CD4-positive, alpha-beta T cell (primary cell): ENCODE data around the gene ELK4. TPM values are rescaled to one million over a fixed set of nuclear protein-coding genes. Genes with fewer than 3 reads are reported as not detected.
A peak's percentile ranks its signal among the peaks of the same experiment; 100 is the strongest.

Experiments
- ATAC-seq: fragments of 200-7000 bp; cut with Tn5 transposase; one replicate; pipeline ENCODE4 v1.10.0; 2022; ENCODE audit warnings: mild to moderate bottlenecking; ENCODE audit not compliant: poor library complexity
- CTCF ChIA-PET: fragments of 350-600 bp; sonication (Branson Sonifier 250); formaldehyde crosslinking; loops from one replicate; lab custom pipeline; 2021; ENCODE audit warnings: antibody characterized with exemption, inconsistent platforms; lab: Charles Lee
- POLR2A ChIA-PET: fragments of 350-600 bp; sonication (Branson Sonifier 250); formaldehyde crosslinking; loops from one replicate; lab custom pipeline; 2021; ENCODE audit warnings: antibody characterized with exemption, inconsistent platforms; lab: Charles Lee
- DNase-seq, 14 experiments: peaks; one replicate each; pipeline ENCODE4 v3.0.0-alpha.2; 2013 to 2020; ENCODE audit warnings: mixed read lengths in 2 of 14
- H3K27ac ChIP-seq, 2 donors: one replicate each; pipeline versions ENCODE4 v1.5.1 to v1.7.0; 2013; ENCODE audit warnings: low read length in 2 of 2, low read depth in 1 of 2, mild to moderate bottlenecking in 1 of 2
- H3K27me3 ChIP-seq, 2 experiments: 1 replicate in 1 of 2; 2 replicates in 1 of 2; pipeline versions ENCODE4 v1.6.1 to v1.7.0; 2013; ENCODE audit warnings: low read length in 2 of 2, control low read depth in 1 of 2, mild to moderate bottlenecking in 1 of 2, moderate library complexity in 1 of 2; ENCODE audit not compliant: insufficient read depth in 2 of 2, control insufficient read depth in 1 of 2
- H3K36me3 ChIP-seq: one replicate; pipeline ENCODE4 v1.6.1; 2013; ENCODE audit warnings: low read length, control low read depth; ENCODE audit not compliant: insufficient read depth
- H3K4me1 ChIP-seq: one replicate; pipeline ENCODE4 v1.6.1; 2013; ENCODE audit warnings: low read length, control low read depth; ENCODE audit not compliant: insufficient read depth
- H3K4me3 ChIP-seq: one replicate; pipeline ENCODE4 v1.5.1; 2013; ENCODE audit warnings: mild to moderate bottlenecking, low read length, moderate library complexity
- H3K9me3 ChIP-seq, 2 experiments: 1 replicate in 1 of 2; 2 replicates in 1 of 2; pipeline versions ENCODE4 v1.6.1 to v1.7.0; 2013; ENCODE audit warnings: low read length in 2 of 2, mild to moderate bottlenecking in 2 of 2, control low read depth in 1 of 2, moderate library complexity in 1 of 2; ENCODE audit not compliant: control insufficient read depth in 1 of 2, insufficient read depth in 1 of 2
- H3K27ac Mint-ChIP-seq: one replicate; pipeline ENCODE4 v1.8.0; 2020; ENCODE audit warnings: mixed read lengths
- H3K27me3 Mint-ChIP-seq: one replicate; pipeline ENCODE4 v1.8.0; 2021; ENCODE audit warnings: mixed read lengths
- H3K36me3 Mint-ChIP-seq: one replicate; pipeline ENCODE4 v1.8.0; 2021; ENCODE audit warnings: low read depth, mixed read lengths
- H3K4me1 Mint-ChIP-seq: one replicate; pipeline ENCODE4 v1.8.0; 2021; ENCODE audit warnings: low read depth, mixed read lengths
- H3K4me3 Mint-ChIP-seq: one replicate; pipeline ENCODE4 v1.8.0; 2020; ENCODE audit warnings: mild to moderate bottlenecking, mixed read lengths
- H3K9me3 Mint-ChIP-seq: one replicate; pipeline ENCODE4 v1.8.0; 2020; ENCODE audit warnings: mixed read lengths
- intact Hi-C, 2 experiments: fragments of 100-400 bp; cut with DNase I in 1 of 2; cut with micrococcal nuclease in 1 of 2; formaldehyde crosslinking; loops; one replicate each; pipeline versions ENCODE4 v1.15.1 to v1.9.0; 2023 to 2025; cut with DNase I, micrococcal nuclease
- total RNA-seq, 174 experiments: library from RNA in 2 of 174; stranded (reverse) in 2 of 174; gene quantifications; one replicate each; pipeline ENCODE4 v1.2.3 and lab custom pipeline; 2021 to 2026
- TF ChIP-seq, protein P1 (sequence below): fragments of 200-600 bp; IDR thresholded peaks from one replicate; pipeline ENCODE4 v1.8.0; 2022; ENCODE audit warnings: antibody characterized with exemption, mild to moderate bottlenecking

The ELK4 gene
- total RNA-seq, 2 experiments from 2014 or later = 145 to 154 TPM

GRCh38 chr1:205615789-205616188 is 16.0 kb downstream of the ELK4 start:
- no peaks in the 10 kb centered on the region for H3K27me3 Mint-ChIP-seq
- no peaks in the 10 kb centered on the region for H3K9me3 ChIP-seq
- intact Hi-C loops = no loop called here
- DNase-seq (no peak), ATAC-seq (no peak)
- peaks cover 57% of the 10 kb centered on the region for H3K4me1 Mint-ChIP-seq
- CTCF ChIA-PET = interaction anchor here (1.0 to 2.2 kb wide), 2 partner anchors 16 to 24 kb away, joined by 3 to 8 read pairs; partner anchors contain the start of gene ELK4
- no peaks in the 10 kb centered on the region for H3K9me3 Mint-ChIP-seq
- H3K4me3 ChIP-seq = no peak overlapping the region
- TF ChIP-seq, protein P1, sequence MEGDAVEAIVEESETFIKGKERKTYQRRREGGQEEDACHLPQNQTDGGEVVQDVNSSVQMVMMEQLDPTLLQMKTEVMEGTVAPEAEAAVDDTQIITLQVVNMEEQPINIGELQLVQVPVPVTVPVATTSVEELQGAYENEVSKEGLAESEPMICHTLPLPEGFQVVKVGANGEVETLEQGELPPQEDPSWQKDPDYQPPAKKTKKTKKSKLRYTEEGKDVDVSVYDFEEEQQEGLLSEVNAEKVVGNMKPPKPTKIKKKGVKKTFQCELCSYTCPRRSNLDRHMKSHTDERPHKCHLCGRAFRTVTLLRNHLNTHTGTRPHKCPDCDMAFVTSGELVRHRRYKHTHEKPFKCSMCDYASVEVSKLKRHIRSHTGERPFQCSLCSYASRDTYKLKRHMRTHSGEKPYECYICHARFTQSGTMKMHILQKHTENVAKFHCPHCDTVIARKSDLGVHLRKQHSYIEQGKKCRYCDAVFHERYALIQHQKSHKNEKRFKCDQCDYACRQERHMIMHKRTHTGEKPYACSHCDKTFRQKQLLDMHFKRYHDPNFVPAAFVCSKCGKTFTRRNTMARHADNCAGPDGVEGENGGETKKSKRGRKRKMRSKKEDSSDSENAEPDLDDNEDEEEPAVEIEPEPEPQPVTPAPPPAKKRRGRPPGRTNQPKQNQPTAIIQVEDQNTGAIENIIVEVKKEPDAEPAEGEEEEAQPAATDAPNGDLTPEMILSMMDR = no peak
- peaks cover 92% of the 10 kb centered on the region for H3K36me3 Mint-ChIP-seq
- POLR2A ChIA-PET = no interaction called here
- no peaks in the 10 kb centered on the region for H3K4me1 ChIP-seq
- peak overlapping the region; percentile 49 for H3K27ac Mint-ChIP-seq
- peaks cover 82% of the 10 kb centered on the region for H3K36me3 ChIP-seq
- no peaks in the 10 kb centered on the region for H3K27me3 ChIP-seq
- no peak overlapping the region for H3K27ac ChIP-seq
- H3K4me3 Mint-ChIP-seq = no peak overlapping the region

DNA sequence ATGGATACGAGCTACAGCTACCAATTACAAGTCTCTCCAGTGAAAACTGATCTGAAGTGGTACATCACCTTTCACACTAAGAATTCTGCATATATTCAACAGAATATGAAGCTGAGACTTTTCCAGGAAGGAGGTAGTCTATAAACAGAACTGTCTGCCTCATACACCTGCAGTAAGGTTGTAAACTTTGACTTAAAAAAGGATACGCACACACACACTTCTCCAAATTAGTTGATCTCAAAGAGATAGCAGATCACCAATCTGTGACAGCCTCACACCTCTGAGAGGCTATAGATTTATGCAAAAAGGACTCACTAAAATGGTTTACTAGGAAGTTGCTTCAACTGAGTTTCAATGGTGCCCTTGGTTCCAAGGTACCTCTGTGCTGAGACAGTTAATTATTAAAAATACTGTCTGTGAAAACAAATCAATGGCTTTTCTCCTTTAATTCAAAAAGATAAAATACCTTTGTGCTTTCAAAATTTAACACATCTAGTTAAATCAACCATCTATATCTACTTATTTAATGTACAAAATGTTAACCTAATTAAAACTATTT is 17.9 kb downstream of the ELK4 start:
- Histone ChIP-seq H3K4me1 (peaks cover 3% of the 10 kb centered on the region), H3K4me3 (no peak overlapping the region), H3K27ac (no peak overlapping the region), H3K36me3 (peaks cover 75% of the 10 kb centered on the region), H3K9me3 (no peaks in the 10 kb centered on the region), H3K27me3 (no peaks in the 10 kb centered on the region)
- intact Hi-C loops = no loop called here
- no peaks in the 10 kb centered on the region for H3K9me3 Mint-ChIP-seq
- no peak for DNase-seq
- no peak for ATAC-seq
- POLR2A ChIA-PET = interaction anchor here (1.2 to 2.3 kb wide), 2 partner anchors 18 to 20 kb away, joined by 3 to 12 read pairs; partner anchors contain the start of gene ELK4
- H3K27me3 Mint-ChIP-seq = no peaks in the 10 kb centered on the region
- H3K4me1 Mint-ChIP-seq = peaks cover 67% of the 10 kb centered on the region
- peak overlapping the region; percentile 62 for H3K27ac Mint-ChIP-seq
- TF ChIP-seq, protein P1 = no peak
- peaks cover 92% of the 10 kb centered on the region for H3K36me3 Mint-ChIP-seq
- CTCF ChIA-PET = interaction anchor here (0.5 to 1.6 kb wide), 3 partner anchors 18 to 44 kb away, joined by 3 to 7 read pairs (median 5); partner anchors contain the start of gene ELK4
- H3K4me3 Mint-ChIP-seq = no peak overlapping the region

GRCh38 chr1:205612556-205612955 is 19.3 kb downstream of the ELK4 start:
- POLR2A ChIA-PET = interaction anchor here (0.6 to 2.3 kb wide), 2 partner anchors 18 to 19 kb away, joined by 4 to 12 read pairs; partner anchors contain the start of gene ELK4
- Mint-ChIP-seq H3K27ac (no peak overlapping the region), H3K36me3 (peaks cover 94% of the 10 kb centered on the region)

More at GRCh38 chr1:205612556-205612955, 19.3 kb downstream of the ELK4 start:
- H3K9me3 ChIP-seq = no peaks in the 10 kb centered on the region
- Mint-ChIP-seq H3K9me3 (no peaks in the 10 kb centered on the region), H3K4me3 (no peak overlapping the region), H3K27me3 (no peaks in the 10 kb centered on the region), H3K4me1 (peaks cover 76% of the 10 kb centered on the region)
- H3K27ac ChIP-seq = no peak overlapping the region
- no peak for DNase-seq
- intact Hi-C loops = no loop called here
- peaks cover 70% of the 10 kb centered on the region for H3K36me3 ChIP-seq
- H3K4me3 ChIP-seq = no peak overlapping the region
- peaks cover 3% of the 10 kb centered on the region for H3K4me1 ChIP-seq
- CTCF ChIA-PET = interaction anchor here (1.6 to 1.9 kb wide), 2 partner anchors 21 kb away, joined by 6 to 7 read pairs; no protein-coding TSS in a partner anchor
- ATAC-seq = no peak
- TF ChIP-seq, protein P1 = no peak
- H3K27me3 ChIP-seq = no peaks in the 10 kb centered on the region
